HCT116 (cell line): ENCODE measurements around the gene ST6GALNAC5.

Experiments used
- EZH2phosphoT487 ChIP-seq: fragments of 200-600 bp; IDR thresholded peaks from 2 replicates; pipeline ENCODE4 v1.6.1; 2018; ENCODE audit warnings: antibody characterized with exemption, borderline replicate concordance
- FOSL1 ChIP-seq: IDR thresholded peaks from 2 replicates; pipeline ENCODE4 v1.6.1; 2012; ENCODE audit warnings: low read depth
- POLR2A ChIP-seq: IDR thresholded peaks from 2 replicates; pipeline ENCODE4 v1.7.0; 2011; ENCODE audit warnings: borderline replicate concordance; ENCODE audit not compliant: insufficient read depth, insufficient read length; ENCODE audit errors: extremely low read depth
- POLR2AphosphoS5 ChIP-seq: IDR thresholded peaks from 2 replicates; pipeline ENCODE4 v1.6.1; 2011; ENCODE audit warnings: mild to moderate bottlenecking, low read depth, low read length, moderate library complexity
- RAD21 ChIP-seq: IDR thresholded peaks from 2 replicates; pipeline ENCODE4 v1.6.1; 2012; ENCODE audit warnings: low read depth, mild to moderate bottlenecking
- TF ChIP-seq, protein P1 (sequence below), 3 experiments: fragments of 200-600 bp in 1 of 3; sonication (generic) in 1 of 3; IDR thresholded peaks in 2 of 3; conservative IDR thresholded peaks in 1 of 3; 2 replicates each; pipeline ENCODE4 v1.5.1; 2012 to 2017; ENCODE audit warnings: low read depth in 2 of 3, low read length in 2 of 3, antibody characterized with exemption in 1 of 3, borderline replicate concordance in 1 of 3, control low read depth in 1 of 3, mild to moderate bottlenecking in 1 of 3, mixed read lengths in 1 of 3, mixed run types in 1 of 3, moderate library complexity in 1 of 3; ENCODE audit not compliant: insufficient read depth in 1 of 3
- TF ChIP-seq, protein P2 (sequence below): IDR thresholded peaks from 2 replicates; pipeline ENCODE4 v1.6.1; 2012
- TF ChIP-seq, protein P3 (sequence below): IDR thresholded peaks from 2 replicates; pipeline ENCODE4 v1.6.1; 2012; ENCODE audit warnings: low read depth

DNA sequence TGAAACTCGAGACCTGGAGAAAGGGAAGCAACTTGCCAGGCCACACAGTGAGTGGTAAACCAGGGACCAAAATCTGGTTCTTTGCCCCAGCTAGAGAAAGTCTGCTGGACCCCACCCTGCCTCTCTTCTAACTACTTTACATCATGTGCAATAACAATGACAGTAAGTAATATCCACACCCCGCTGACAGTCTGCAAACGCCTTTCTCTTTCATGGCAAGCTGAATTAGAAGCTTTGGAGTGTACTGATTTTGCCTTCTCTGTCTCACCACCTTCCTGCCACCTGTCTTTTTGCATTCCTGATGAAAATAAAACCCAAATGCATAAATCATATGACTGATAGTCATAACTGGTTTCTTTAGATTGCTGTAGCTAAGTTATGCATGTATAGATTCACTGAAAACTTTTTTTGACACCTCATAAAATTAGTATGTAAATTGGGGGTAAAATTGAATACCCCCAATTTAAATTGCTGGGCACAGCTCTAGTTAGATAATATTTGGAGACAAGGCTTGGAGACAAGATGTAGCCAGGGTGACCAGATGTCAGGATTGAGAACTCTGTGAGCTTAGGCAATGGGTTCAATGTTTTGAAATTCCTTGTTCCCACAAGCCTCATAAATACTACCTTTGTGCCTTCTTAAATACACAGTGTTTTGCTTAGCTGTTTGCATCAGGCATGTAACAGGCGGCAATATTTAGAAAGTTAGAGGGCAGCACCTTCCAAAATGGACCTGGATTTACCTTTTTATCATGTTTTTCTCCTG lies 73.5 kb downstream of the ST6GALNAC5 start:
- no peak for TF ChIP-seq POLR2AphosphoS5
- TF ChIP-seq, protein P1, sequence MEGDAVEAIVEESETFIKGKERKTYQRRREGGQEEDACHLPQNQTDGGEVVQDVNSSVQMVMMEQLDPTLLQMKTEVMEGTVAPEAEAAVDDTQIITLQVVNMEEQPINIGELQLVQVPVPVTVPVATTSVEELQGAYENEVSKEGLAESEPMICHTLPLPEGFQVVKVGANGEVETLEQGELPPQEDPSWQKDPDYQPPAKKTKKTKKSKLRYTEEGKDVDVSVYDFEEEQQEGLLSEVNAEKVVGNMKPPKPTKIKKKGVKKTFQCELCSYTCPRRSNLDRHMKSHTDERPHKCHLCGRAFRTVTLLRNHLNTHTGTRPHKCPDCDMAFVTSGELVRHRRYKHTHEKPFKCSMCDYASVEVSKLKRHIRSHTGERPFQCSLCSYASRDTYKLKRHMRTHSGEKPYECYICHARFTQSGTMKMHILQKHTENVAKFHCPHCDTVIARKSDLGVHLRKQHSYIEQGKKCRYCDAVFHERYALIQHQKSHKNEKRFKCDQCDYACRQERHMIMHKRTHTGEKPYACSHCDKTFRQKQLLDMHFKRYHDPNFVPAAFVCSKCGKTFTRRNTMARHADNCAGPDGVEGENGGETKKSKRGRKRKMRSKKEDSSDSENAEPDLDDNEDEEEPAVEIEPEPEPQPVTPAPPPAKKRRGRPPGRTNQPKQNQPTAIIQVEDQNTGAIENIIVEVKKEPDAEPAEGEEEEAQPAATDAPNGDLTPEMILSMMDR (IDR thresholded peaks at IDR 0.05 in 2 of 3, conservative IDR thresholded peaks at IDR 0.05 in 1 of 3; ENCODE audit: borderline replicate concordance in 1 of 3, insufficient read depth in 1 of 3, low read depth in 2 of 3, low read length in 2 of 3) = no peak
- TF ChIP-seq EZH2phosphoT487 = no peak
- TF ChIP-seq, protein P2, sequence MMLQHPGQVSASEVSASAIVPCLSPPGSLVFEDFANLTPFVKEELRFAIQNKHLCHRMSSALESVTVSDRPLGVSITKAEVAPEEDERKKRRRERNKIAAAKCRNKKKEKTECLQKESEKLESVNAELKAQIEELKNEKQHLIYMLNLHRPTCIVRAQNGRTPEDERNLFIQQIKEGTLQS = no peak
- no peak for TF ChIP-seq POLR2A
- TF ChIP-seq RAD21 = no peak
- no peak for TF ChIP-seq FOSL1
- TF ChIP-seq, protein P3, sequence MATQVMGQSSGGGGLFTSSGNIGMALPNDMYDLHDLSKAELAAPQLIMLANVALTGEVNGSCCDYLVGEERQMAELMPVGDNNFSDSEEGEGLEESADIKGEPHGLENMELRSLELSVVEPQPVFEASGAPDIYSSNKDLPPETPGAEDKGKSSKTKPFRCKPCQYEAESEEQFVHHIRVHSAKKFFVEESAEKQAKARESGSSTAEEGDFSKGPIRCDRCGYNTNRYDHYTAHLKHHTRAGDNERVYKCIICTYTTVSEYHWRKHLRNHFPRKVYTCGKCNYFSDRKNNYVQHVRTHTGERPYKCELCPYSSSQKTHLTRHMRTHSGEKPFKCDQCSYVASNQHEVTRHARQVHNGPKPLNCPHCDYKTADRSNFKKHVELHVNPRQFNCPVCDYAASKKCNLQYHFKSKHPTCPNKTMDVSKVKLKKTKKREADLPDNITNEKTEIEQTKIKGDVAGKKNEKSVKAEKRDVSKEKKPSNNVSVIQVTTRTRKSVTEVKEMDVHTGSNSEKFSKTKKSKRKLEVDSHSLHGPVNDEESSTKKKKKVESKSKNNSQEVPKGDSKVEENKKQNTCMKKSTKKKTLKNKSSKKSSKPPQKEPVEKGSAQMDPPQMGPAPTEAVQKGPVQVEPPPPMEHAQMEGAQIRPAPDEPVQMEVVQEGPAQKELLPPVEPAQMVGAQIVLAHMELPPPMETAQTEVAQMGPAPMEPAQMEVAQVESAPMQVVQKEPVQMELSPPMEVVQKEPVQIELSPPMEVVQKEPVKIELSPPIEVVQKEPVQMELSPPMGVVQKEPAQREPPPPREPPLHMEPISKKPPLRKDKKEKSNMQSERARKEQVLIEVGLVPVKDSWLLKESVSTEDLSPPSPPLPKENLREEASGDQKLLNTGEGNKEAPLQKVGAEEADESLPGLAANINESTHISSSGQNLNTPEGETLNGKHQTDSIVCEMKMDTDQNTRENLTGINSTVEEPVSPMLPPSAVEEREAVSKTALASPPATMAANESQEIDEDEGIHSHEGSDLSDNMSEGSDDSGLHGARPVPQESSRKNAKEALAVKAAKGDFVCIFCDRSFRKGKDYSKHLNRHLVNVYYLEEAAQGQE = no peak
